HG03521 (cell line): ENCODE data around the gene CYP4F8.

Experiments
- ATAC-seq: cut with Tn5 transposase; IDR thresholded peaks from one replicate; pipeline ENCODE4 v1.9.1; 2021; ENCODE audit warnings: mild to moderate bottlenecking, moderate library complexity; ENCODE audit not compliant: unreplicated experiment

CYP4F8 gene

GRCh38 chr19:15616183-15616582 lies 1.2 kb downstream of the CYP4F8 start:
- no peak for ATAC-seq

GRCh38 chr19:15616627-15617270 lies 1.7 kb downstream of the CYP4F8 start:
- ATAC-seq = no peak

- ATAC-seq = no peak
These were observed 3.3 kb downstream of the CYP4F8 start for GRCh38 chr19:15618321-15618720.

GRCh38 chr19:15621801-15622200 lies 6.8 kb downstream of the CYP4F8 start:
- ATAC-seq = no peak

- no peak for ATAC-seq
These were observed 8.0 kb downstream of the CYP4F8 start for GRCh38 chr19:15622991-15623390.

- no peak for ATAC-seq
These were observed 8.8 kb downstream of the CYP4F8 start for GRCh38 chr19:15623711-15624318.

GRCh38 chr19:15628236-15629002 lies 13.4 kb downstream of the CYP4F8 start:
- ATAC-seq = no peak

- ATAC-seq = no peak
These were observed 14.2 kb downstream of the CYP4F8 start for GRCh38 chr19:15629003-15629880.

- no peak for ATAC-seq
These were observed 16.8 kb downstream of the CYP4F8 start for GRCh38 chr19:15631817-15632216.

- no peak for ATAC-seq
These were observed 18.2 kb downstream of the CYP4F8 start for GRCh38 chr19:15633082-15633835.

GRCh38 chr19:15634105-15634504 lies 19.1 kb downstream of the CYP4F8 start:
- ATAC-seq = no peak

GRCh38 chr19:15635016-15635805 lies 20.2 kb downstream of the CYP4F8 start:
- ATAC-seq = no peak

GRCh38 chr19:15636026-15636425 lies 21.0 kb downstream of the CYP4F8 start:
- ATAC-seq = no peak

GRCh38 chr19:15639596-15639995 lies 24.6 kb downstream of the CYP4F8 start:
- ATAC-seq = no peak

GRCh38 chr19:15640294-15640903 lies 25.4 kb downstream of the CYP4F8 start, which contains the start of gene CYP4F3:
Gene CYP4F3 (plus strand): TSS chr19:15640897. CDS start chr19:15641416, 519 bp downstream.
- no peak for ATAC-seq

GRCh38 chr19:15640904-15641597 lies 26.0 kb downstream of the CYP4F8 start:
- no peak for ATAC-seq

- no peak for ATAC-seq
These were observed 27.0 kb downstream of the CYP4F8 start for GRCh38 chr19:15641901-15642491.

- no peak for ATAC-seq
These were observed 27.8 kb downstream of the CYP4F8 start for GRCh38 chr19:15642807-15643206.
